ENCODE measurements around the gene PDLIM4. TPM values are rescaled to one million over a fixed set of nuclear protein-coding genes. Genes with fewer than 3 reads are reported as not detected.

PDLIM4 gene
- total RNA-seq, 1 experiment from 2014 or later, result 7.6 TPM

- Histone ChIP-seq H2BK5ac (ENCODE audit: insufficient read length, low read length) (no peak overlapping the region), H3K9ac (ENCODE audit: extremely low read depth, insufficient read length, low read length) (no peak overlapping the region), H2AK5ac (ENCODE audit: insufficient read length, low read length) (no peak overlapping the region), H3K23ac (ENCODE audit: insufficient read length, low read depth, low read length) (no peak overlapping the region), H2BK15ac (ENCODE audit: low read depth, low read length) (no peak overlapping the region), H3T11ph (ENCODE audit: low read length) (no peak overlapping the region), H3K18ac (ENCODE audit: insufficient read length, low read depth, low read length) (no peak overlapping the region), H4K91ac (ENCODE audit: insufficient read length, low read depth, low read length) (no peak overlapping the region), H3K4ac (ENCODE audit: low read depth, low read length) (no peak overlapping the region), H2BK120ac (ENCODE audit: low read depth, low read length, poor library complexity, severe bottlenecking) (no peak overlapping the region), H2AFZ (ENCODE audit: low read length) (no peak overlapping the region), H3K56ac (ENCODE audit: insufficient read length, low read depth, low read length) (no peak overlapping the region), H3K79me1 (ENCODE audit: insufficient read depth, low read depth, low read length, poor library complexity, severe bottlenecking) (no peaks in the 10 kb centered on the region), H4K8ac (replicated peaks; ENCODE audit: insufficient read length, low read depth, low read length) (no peak overlapping the region), H3K27ac (ENCODE audit: insufficient read length, low read depth, low read length) (no peak overlapping the region), H2BK12ac (ENCODE audit: insufficient read length, low read depth, low read length) (no peak overlapping the region), H3K9me3 (ENCODE audit: control insufficient read depth, low read depth, low read length) (no peaks in the 10 kb centered on the region), H4K5ac (ENCODE audit: insufficient read length, low read depth, low read length) (no peak overlapping the region), H3K4me1 (ENCODE audit: insufficient read depth, low read length) (no peaks in the 10 kb centered on the region), H4K20me1 (ENCODE audit: control insufficient read depth, insufficient read depth, insufficient read length) (no peaks in the 10 kb centered on the region), H3K79me2 (ENCODE audit: insufficient read depth, low read length) (no peaks in the 10 kb centered on the region), H2BK20ac (ENCODE audit: low read depth, low read length, poor library complexity, severe bottlenecking) (no peak overlapping the region), H3K23me2 (ENCODE audit: insufficient read length, low read depth, low read length, poor library complexity, severe bottlenecking) (no peaks in the 10 kb centered on the region), H3K27me3 (ENCODE audit: insufficient read depth, low read length) (no peaks in the 10 kb centered on the region), H3K14ac (ENCODE audit: insufficient read depth, low read length) (no peak overlapping the region; the same call in 1 of the 2 replicates), H3K4me2 (ENCODE audit: insufficient read depth, insufficient read length, low read length) (no peak overlapping the region)
- Mint-ChIP-seq H3K4me3 (no peak overlapping the region), H3K9me3 (no peaks in the 10 kb centered on the region), H3K27me3 (ENCODE audit: low read depth) (peaks cover 28% of the 10 kb centered on the region), H3K36me3 (ENCODE audit: insufficient read depth in 1 of 3, low read depth in 3 of 3) (no peaks in the 10 kb centered on the region), H3K4me1 (peaks cover 0 to under 1% of the 10 kb centered on the region in 2 experiments; a peak in 1 of 4 replicates), H3K27ac (peak overlapping the region in 1 of 3 experiments; percentile 63; a peak in 1 of 7 replicates)
- no CpG with 5 or more reads among the region's 7 CpGs for WGBS (ENCODE audit: extremely low coverage, insufficient read length, low lambda C conversion rate)
- TF ChIP-seq CTCF (conservative IDR thresholded peaks at IDR 0.05), result no peak
- peak; percentile 5 for DNase-seq
Observed at GRCh38 chr5:132233811-132234683, 23.4 kb upstream of the PDLIM4 start.

Data from H9 (cell line).